K562 (cell line): Measurements from ENCODE around the gene SCYL1. TPM values are rescaled to one million over a fixed set of nuclear protein-coding genes. Genes with fewer than 3 reads are reported as not detected.

Source experiments
- BRD9 ChIP-seq: fragments of 450-650 bp; IDR thresholded peaks from 2 replicates; pipeline ENCODE4 v1.6.1; 2018; ENCODE audit warnings: low read depth; ENCODE audit not compliant: partially characterized antibody
- CHD1 ChIP-seq: fragments of 200-600 bp; sonication (generic); IDR thresholded peaks from one replicate; pipeline ENCODE4 v1.6.1; 2012; ENCODE audit warnings: mild to moderate bottlenecking, moderate library complexity, low read length, inconsistent platforms
- CTBP1 ChIP-seq: fragments of 450-650 bp; IDR thresholded peaks from 2 replicates; pipeline ENCODE4 v1.6.1; 2016; ENCODE audit warnings: borderline replicate concordance
- DMBX1 ChIP-seq: fragments of 250-450 bp; sonication (Bioruptor Pico); IDR thresholded peaks from 2 replicates; pipeline ENCODE4 v1.8.0; 2022; ENCODE audit warnings: inconsistent platforms, mild to moderate bottlenecking, moderate library complexity, borderline replicate concordance
- EGR1 ChIP-seq: fragments of 450-650 bp; conservative IDR thresholded peaks from 2 replicates; pipeline ENCODE4 v1.6.1; 2017; ENCODE audit warnings: mild to moderate bottlenecking
- ESRRA ChIP-seq: fragments of 450-650 bp; IDR thresholded peaks from 2 replicates; pipeline ENCODE4 v1.6.1; 2014; ENCODE audit warnings: low read depth, mild to moderate bottlenecking, moderate library complexity, borderline replicate concordance
- HMG20A ChIP-seq: fragments of 450-650 bp; formaldehyde crosslinking; conservative IDR thresholded peaks from 2 replicates; pipeline ENCODE4 v1.4.0; 2020; ENCODE audit warnings: mild to moderate bottlenecking, mixed read lengths
- JUN ChIP-seq, 2 experiments: sonication (generic) in 1 of 2; formaldehyde crosslinking in 1 of 2; IDR thresholded peaks; 2 replicates each; pipeline versions ENCODE4 v1.6.1 to v1.8.0; 2012 to 2022; ENCODE audit warnings: borderline replicate concordance in 2 of 2, mild to moderate bottlenecking in 2 of 2, improper control_type of control experiment in 1 of 2, low read depth in 1 of 2, low read length in 1 of 2, missing genetic modification reagents in 1 of 2
- MAZ ChIP-seq, 2 experiments: fragments of 450-650 bp in 1 of 2; sonication (generic) in 1 of 2; formaldehyde crosslinking; IDR thresholded peaks in 1 of 2; conservative IDR thresholded peaks in 1 of 2; 2 replicates each; pipeline versions ENCODE4 v1.4.0 to v1.5.0; 2020; ENCODE audit warnings: mild to moderate bottlenecking in 1 of 2, missing genetic modification reagents in 1 of 2
- MEF2A ChIP-seq: IDR thresholded peaks from 2 replicates; pipeline ENCODE4 v1.6.1; 2011; ENCODE audit warnings: low read depth, mild to moderate bottlenecking, low read length, moderate library complexity; ENCODE audit not compliant: control insufficient read depth
- SMARCA5 ChIP-seq: fragments of 450-650 bp; IDR thresholded peaks from 2 replicates; pipeline ENCODE4 v1.6.1; 2016
- SMARCE1 ChIP-seq: fragments of 450-650 bp; IDR thresholded peaks from 2 replicates; pipeline ENCODE4 v1.7.1; 2016; ENCODE audit warnings: mild to moderate bottlenecking
- SOX6 ChIP-seq: fragments of 450-650 bp; IDR thresholded peaks from 2 replicates; pipeline ENCODE4 v1.6.1; 2014; ENCODE audit warnings: mild to moderate bottlenecking
- ZKSCAN8 ChIP-seq: fragments of 200-800 bp; sonication (Bioruptor generic); IDR thresholded peaks from 2 replicates; pipeline ENCODE4 v1.6.1; 2016; ENCODE audit warnings: missing genetic modification characterization, missing compliant biosample characterization
- ZNF445 ChIP-seq: fragments of 250-450 bp; sonication (Bioruptor Pico); IDR thresholded peaks from 2 replicates; pipeline ENCODE4 v1.4.0; 2020; ENCODE audit warnings: low read depth, mild to moderate bottlenecking, moderate library complexity
- polyA plus RNA-seq, 8 experiments: library from polyadenylated mRNA; depleted of rRNA in 4 of 8; stranded (reverse) in 5 of 8; unstranded in 3 of 8; fragments of >200 nt; fragmentation: Nextera tagmentation in 2 of 8; fragmentation: Illumina TruSeq in 1 of 8; extraction: Ambion mirVana in 2 of 8; extraction: Trizol in 1 of 8; gene quantifications; 2 replicates each; pipeline versions ENCODE4 v1.2.1 to v1.2.3, GENCODE V29; 2011 to 2014; ENCODE audit warnings: inconsistent platforms in 1 of 8, missing spikeins in 1 of 8
- total RNA-seq, 7 experiments: library from RNA; depleted of rRNA in 6 of 7; stranded (reverse); fragments of >200 nt in 6 of 7; fragmentation: Illumina TruSeq in 2 of 7; extraction: Trizol in 2 of 7; gene quantifications; 2 replicates each; pipeline versions ENCODE4 v1.2.1 to v1.2.3, GENCODE V29; 2011 to 2021; ENCODE audit warnings: low replicate concordance in 1 of 7
- TF ChIP-seq, protein P1 (sequence below), 2 experiments: IDR thresholded peaks; 2 replicates each; pipeline ENCODE4 v1.6.1; 2012; ENCODE audit warnings: improper control_type of control experiment in 2 of 2, low read depth in 2 of 2, low read length in 2 of 2, borderline replicate concordance in 1 of 2
- TF ChIP-seq, protein P2 (sequence below): sonication (generic); formaldehyde crosslinking; IDR thresholded peaks from 2 replicates; pipeline ENCODE4 v1.8.0; 2023; ENCODE audit warnings: mild to moderate bottlenecking, missing genetic modification reagents
- TF ChIP-seq, protein P3 (sequence below): fragments of 450-650 bp; IDR thresholded peaks from 2 replicates; pipeline ENCODE4 v1.6.1; 2016

Gene SCYL1
- total and polyA plus RNA-seq, 9 of the 15 experiments (the other 6 are each of a cell fraction or from before 2014, with no cell fraction given) = 1.9 to 145 (median 57.6) TPM

DNA sequence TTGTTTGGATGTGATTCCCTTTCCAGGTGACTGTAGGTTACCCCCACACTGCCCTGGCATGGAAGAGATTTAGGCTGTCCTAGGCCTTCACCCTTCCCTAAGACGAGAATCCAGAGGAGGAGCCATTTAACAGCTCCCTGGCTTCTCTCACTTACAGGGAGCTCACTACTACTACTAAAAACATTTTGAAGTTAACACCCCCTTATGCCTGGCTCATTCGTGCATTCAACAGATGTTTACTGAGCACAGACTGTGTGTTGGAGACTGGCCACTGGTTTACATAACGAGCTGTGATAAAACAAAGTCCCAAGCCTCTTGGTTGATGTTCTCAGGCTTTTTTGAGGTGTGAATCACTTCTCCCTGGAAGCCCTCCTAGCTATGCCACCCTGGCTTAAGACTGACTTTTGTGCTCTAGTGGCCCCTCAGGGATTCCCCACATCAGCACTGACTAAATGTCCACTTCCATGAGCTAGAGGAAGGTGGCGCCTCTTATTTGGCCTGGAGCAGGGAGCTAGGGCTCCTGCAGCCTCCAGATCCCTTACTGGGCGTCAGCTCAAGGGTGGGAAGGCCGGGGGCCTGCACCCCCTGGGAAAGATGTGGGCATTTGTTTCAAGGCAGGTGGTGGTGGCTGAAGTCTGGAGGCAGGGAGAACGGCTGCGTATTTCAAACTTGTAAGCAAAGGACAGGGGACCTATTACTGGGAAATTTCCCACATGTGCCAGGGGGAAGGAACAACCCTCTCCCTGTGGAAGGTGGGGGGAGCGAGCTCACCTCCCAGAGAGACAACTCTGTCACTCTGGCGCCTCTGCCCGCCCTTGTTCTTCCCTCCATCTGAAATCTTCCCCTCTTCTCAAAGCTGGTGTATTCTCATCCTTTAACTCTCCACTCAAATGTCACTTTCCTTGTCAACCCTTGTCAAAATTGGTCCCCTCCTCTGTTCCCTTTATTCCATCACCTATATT, 45.4 kb upstream of the SCYL1 start (continued):
- TF ChIP-seq SMARCE1 = 0 out of 2 replicates have a peak, but pooled peaks have one; percentile 25
- peak; percentile 36; the same call in 1 of the 2 replicates for TF ChIP-seq MEF2A
- TF ChIP-seq JUN (IDR thresholded peaks at IDR 0.05; ENCODE audit: borderline replicate concordance, low read depth, low read length) = no peak
- no peak for TF ChIP-seq JUN (CRISPR knock-in tag; IDR thresholded peaks at IDR 0.05; ENCODE audit: borderline replicate concordance)
- peak; percentile 46 for TF ChIP-seq BRD9
- no peak for TF ChIP-seq SOX6
- TF ChIP-seq HMG20A = no peak
- no peak for TF ChIP-seq EGR1
- peak; percentile 37; the same call in 1 of the 2 replicates for TF ChIP-seq CTBP1
- TF ChIP-seq ZNF445 (CRISPR knock-in tag) = 0 out of 2 replicates have a peak, but pooled peaks have one; percentile 15
- TF ChIP-seq, protein P1, sequence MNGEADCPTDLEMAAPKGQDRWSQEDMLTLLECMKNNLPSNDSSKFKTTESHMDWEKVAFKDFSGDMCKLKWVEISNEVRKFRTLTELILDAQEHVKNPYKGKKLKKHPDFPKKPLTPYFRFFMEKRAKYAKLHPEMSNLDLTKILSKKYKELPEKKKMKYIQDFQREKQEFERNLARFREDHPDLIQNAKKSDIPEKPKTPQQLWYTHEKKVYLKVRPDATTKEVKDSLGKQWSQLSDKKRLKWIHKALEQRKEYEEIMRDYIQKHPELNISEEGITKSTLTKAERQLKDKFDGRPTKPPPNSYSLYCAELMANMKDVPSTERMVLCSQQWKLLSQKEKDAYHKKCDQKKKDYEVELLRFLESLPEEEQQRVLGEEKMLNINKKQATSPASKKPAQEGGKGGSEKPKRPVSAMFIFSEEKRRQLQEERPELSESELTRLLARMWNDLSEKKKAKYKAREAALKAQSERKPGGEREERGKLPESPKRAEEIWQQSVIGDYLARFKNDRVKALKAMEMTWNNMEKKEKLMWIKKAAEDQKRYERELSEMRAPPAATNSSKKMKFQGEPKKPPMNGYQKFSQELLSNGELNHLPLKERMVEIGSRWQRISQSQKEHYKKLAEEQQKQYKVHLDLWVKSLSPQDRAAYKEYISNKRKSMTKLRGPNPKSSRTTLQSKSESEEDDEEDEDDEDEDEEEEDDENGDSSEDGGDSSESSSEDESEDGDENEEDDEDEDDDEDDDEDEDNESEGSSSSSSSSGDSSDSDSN (IDR thresholded peaks at IDR 0.05; ENCODE audit: borderline replicate concordance in 1 of 2, low read depth in 2 of 2, low read length in 2 of 2) = peak in 1 of 2 experiments; percentile 67; a peak in 1 of 4 replicates
- no peak for TF ChIP-seq ESRRA
- TF ChIP-seq, protein P2, sequence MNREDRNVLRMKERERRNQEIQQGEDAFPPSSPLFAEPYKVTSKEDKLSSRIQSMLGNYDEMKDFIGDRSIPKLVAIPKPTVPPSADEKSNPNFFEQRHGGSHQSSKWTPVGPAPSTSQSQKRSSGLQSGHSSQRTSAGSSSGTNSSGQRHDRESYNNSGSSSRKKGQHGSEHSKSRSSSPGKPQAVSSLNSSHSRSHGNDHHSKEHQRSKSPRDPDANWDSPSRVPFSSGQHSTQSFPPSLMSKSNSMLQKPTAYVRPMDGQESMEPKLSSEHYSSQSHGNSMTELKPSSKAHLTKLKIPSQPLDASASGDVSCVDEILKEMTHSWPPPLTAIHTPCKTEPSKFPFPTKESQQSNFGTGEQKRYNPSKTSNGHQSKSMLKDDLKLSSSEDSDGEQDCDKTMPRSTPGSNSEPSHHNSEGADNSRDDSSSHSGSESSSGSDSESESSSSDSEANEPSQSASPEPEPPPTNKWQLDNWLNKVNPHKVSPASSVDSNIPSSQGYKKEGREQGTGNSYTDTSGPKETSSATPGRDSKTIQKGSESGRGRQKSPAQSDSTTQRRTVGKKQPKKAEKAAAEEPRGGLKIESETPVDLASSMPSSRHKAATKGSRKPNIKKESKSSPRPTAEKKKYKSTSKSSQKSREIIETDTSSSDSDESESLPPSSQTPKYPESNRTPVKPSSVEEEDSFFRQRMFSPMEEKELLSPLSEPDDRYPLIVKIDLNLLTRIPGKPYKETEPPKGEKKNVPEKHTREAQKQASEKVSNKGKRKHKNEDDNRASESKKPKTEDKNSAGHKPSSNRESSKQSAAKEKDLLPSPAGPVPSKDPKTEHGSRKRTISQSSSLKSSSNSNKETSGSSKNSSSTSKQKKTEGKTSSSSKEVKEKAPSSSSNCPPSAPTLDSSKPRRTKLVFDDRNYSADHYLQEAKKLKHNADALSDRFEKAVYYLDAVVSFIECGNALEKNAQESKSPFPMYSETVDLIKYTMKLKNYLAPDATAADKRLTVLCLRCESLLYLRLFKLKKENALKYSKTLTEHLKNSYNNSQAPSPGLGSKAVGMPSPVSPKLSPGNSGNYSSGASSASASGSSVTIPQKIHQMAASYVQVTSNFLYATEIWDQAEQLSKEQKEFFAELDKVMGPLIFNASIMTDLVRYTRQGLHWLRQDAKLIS = 0 out of 2 replicates have a peak, but pooled peaks have one; percentile 86
- peak; percentile 0 to 29; a peak in 3 of 4 replicates for TF ChIP-seq MAZ (CRISPR knock-in tag; conservative IDR thresholded peaks at IDR 0.05 in 1 of 2, IDR thresholded peaks at IDR 0.05 in 1 of 2)
- TF ChIP-seq DMBX1 (CRISPR knock-in tag) = 0 out of 2 replicates have a peak, but pooled peaks have one; percentile 1
- TF ChIP-seq ZKSCAN8 (CRISPR knock-in tag) = 0 out of 2 replicates have a peak, but pooled peaks have one; percentile 78
- TF ChIP-seq, protein P3, sequence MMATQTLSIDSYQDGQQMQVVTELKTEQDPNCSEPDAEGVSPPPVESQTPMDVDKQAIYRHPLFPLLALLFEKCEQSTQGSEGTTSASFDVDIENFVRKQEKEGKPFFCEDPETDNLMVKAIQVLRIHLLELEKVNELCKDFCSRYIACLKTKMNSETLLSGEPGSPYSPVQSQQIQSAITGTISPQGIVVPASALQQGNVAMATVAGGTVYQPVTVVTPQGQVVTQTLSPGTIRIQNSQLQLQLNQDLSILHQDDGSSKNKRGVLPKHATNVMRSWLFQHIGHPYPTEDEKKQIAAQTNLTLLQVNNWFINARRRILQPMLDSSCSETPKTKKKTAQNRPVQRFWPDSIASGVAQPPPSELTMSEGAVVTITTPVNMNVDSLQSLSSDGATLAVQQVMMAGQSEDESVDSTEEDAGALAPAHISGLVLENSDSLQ = peak; percentile 41; the same call in 1 of the 2 replicates
- TF ChIP-seq SMARCA5 = 0 out of 2 replicates have a peak, but pooled peaks have one; percentile 22
- TF ChIP-seq CHD1 = peak; percentile 45
